Liver (tissue), 9 donors: ENCODE data around the gene CFTR. TPM values are rescaled to one million over a fixed set of nuclear protein-coding genes. Genes with fewer than 3 reads are reported as not detected.

Experiments
- DNase-seq: peaks from one replicate; pipeline ENCODE4 v3.0.0-alpha.2; 2017; ENCODE audit warnings: low spot score
- H3K27ac ChIP-seq, 2 donors: one replicate each; pipeline ENCODE4 v1.7.0; 2013; ENCODE audit warnings: inconsistent platforms in 2 of 2, low read length in 2 of 2, control low read depth in 1 of 2, low read depth in 1 of 2, mild to moderate bottlenecking in 1 of 2
- H3K27me3 ChIP-seq, 4 donors: one replicate each; pipeline versions ENCODE4 v1.6.1 to v1.7.0; 2013; ENCODE audit warnings: low read length in 3 of 4, inconsistent platforms in 1 of 4, mild to moderate bottlenecking in 1 of 4, moderate library complexity in 1 of 4; ENCODE audit not compliant: control insufficient read depth in 4 of 4, insufficient read depth in 4 of 4
- H3K36me3 ChIP-seq, 4 donors: one replicate each; pipeline versions ENCODE4 v1.6.1 to v1.7.0; 2013; ENCODE audit warnings: low read length in 3 of 4, mild to moderate bottlenecking in 3 of 4, low read depth in 1 of 4, moderate library complexity in 1 of 4; ENCODE audit not compliant: control insufficient read depth in 4 of 4, insufficient read depth in 3 of 4
- H3K4me1 ChIP-seq, 4 donors: one replicate each; pipeline versions ENCODE4 v1.6.1 to v1.7.0; 2013; ENCODE audit warnings: low read length in 3 of 4, mild to moderate bottlenecking in 3 of 4, moderate library complexity in 1 of 4; ENCODE audit not compliant: control insufficient read depth in 4 of 4, insufficient read depth in 4 of 4
- H3K4me3 ChIP-seq, 3 donors: one replicate each; pipeline versions ENCODE4 v1.6.1 to v1.7.0; 2013; ENCODE audit warnings: low read length in 3 of 3, control low read depth in 1 of 3, low read depth in 1 of 3, mild to moderate bottlenecking in 1 of 3
- H3K9ac ChIP-seq, 2 donors: one replicate each; pipeline ENCODE4 v1.7.0; 2013; ENCODE audit warnings: low read length in 2 of 2, mild to moderate bottlenecking in 2 of 2, moderate library complexity in 2 of 2, control low read depth in 1 of 2, low read depth in 1 of 2
- H3K9me3 ChIP-seq, 4 donors: one replicate each; pipeline versions ENCODE4 v1.6.1 to v1.7.0; 2013; ENCODE audit warnings: low read length in 3 of 4; ENCODE audit not compliant: control insufficient read depth in 4 of 4
- ATF3 ChIP-seq: IDR thresholded peaks from 2 replicates; pipeline ENCODE4 v1.6.1; 2016; ENCODE audit warnings: antibody characterized with exemption
- CTCF ChIP-seq: fragments of 150-350 bp; IDR thresholded peaks from 2 replicates; pipeline ENCODE4 v1.5.1; 2017; ENCODE audit warnings: improper control_type of control experiment, low read depth, low read length; ENCODE audit not compliant: missing input control
- EGR1 ChIP-seq, 2 donors: IDR thresholded peaks; 2 replicates each; pipeline ENCODE4 v1.6.1; 2016 to 2018; ENCODE audit warnings: antibody characterized with exemption in 2 of 2, low read depth in 2 of 2
- FOXA1 ChIP-seq: IDR thresholded peaks from 2 replicates; pipeline ENCODE4 v1.6.1; 2016; ENCODE audit warnings: antibody characterized with exemption
- FOXA2 ChIP-seq: IDR thresholded peaks from 2 replicates; pipeline ENCODE4 v1.6.1; 2016; ENCODE audit warnings: antibody characterized with exemption
- GABPA ChIP-seq, 2 donors: IDR thresholded peaks in 1 of 2; conservative IDR thresholded peaks in 1 of 2; 2 replicates each; pipeline ENCODE4 v1.6.1; 2016; ENCODE audit warnings: antibody characterized with exemption in 2 of 2, mild to moderate bottlenecking in 1 of 2, moderate library complexity in 1 of 2
- HNF4A ChIP-seq, 2 donors: conservative IDR thresholded peaks; 2 replicates each; pipeline ENCODE4 v1.6.1; 2016; ENCODE audit warnings: antibody characterized with exemption in 2 of 2, mild to moderate bottlenecking in 2 of 2
- HNF4G ChIP-seq: IDR thresholded peaks from 2 replicates; pipeline ENCODE4 v1.6.1; 2016; ENCODE audit warnings: antibody characterized with exemption
- JUND ChIP-seq, 2 donors: IDR thresholded peaks; 2 replicates each; pipeline ENCODE4 v1.6.1; 2016; ENCODE audit warnings: antibody characterized with exemption in 2 of 2
- MAX ChIP-seq: IDR thresholded peaks from 2 replicates; pipeline ENCODE4 v1.6.1; 2016; ENCODE audit warnings: antibody characterized with exemption
- NR2F2 ChIP-seq: IDR thresholded peaks from 2 replicates; pipeline ENCODE4 v1.6.1; 2016; ENCODE audit warnings: antibody characterized with exemption
- RAD21 ChIP-seq, 2 donors: IDR thresholded peaks; 2 replicates each; pipeline ENCODE4 v1.6.1; 2016; ENCODE audit warnings: antibody characterized with exemption in 2 of 2, mild to moderate bottlenecking in 2 of 2
- REST ChIP-seq: IDR thresholded peaks from 2 replicates; pipeline ENCODE4 v1.6.1; 2016; ENCODE audit warnings: antibody characterized with exemption, mild to moderate bottlenecking
- RXRA ChIP-seq, 2 donors: IDR thresholded peaks; 2 replicates each; pipeline ENCODE4 v1.6.1; 2017 to 2018; ENCODE audit warnings: antibody characterized with exemption in 2 of 2, mild to moderate bottlenecking in 1 of 2
- SP1 ChIP-seq: IDR thresholded peaks from 2 replicates; pipeline ENCODE4 v1.6.1; 2018; ENCODE audit warnings: antibody characterized with exemption, mild to moderate bottlenecking
- TAF1 ChIP-seq: conservative IDR thresholded peaks from 2 replicates; pipeline ENCODE4 v1.6.1; 2016; ENCODE audit warnings: antibody characterized with exemption, mild to moderate bottlenecking
- YY1 ChIP-seq: IDR thresholded peaks from 2 replicates; pipeline ENCODE4 v1.6.1; 2016; ENCODE audit warnings: antibody characterized with exemption, mild to moderate bottlenecking
- ZBTB33 ChIP-seq: IDR thresholded peaks from 2 replicates; pipeline ENCODE4 v1.6.1; 2016; ENCODE audit warnings: antibody characterized with exemption
- WGBS: extraction: QIAGEN DNeasy Blood & Tissue Kit; methylation state at CpG from one replicate; pipeline ENCODE4 v1.1.7; 2013; 5-methylcytosine and 5-hydroxymethylcytosine counted together
- polyA plus RNA-seq, 2 donors: library from polyadenylated mRNA; stranded (reverse) in 1 of 2; unstranded in 1 of 2; fragments of 200-250 nt in 1 of 2; fragments of >200 nt in 1 of 2; fragmentation: Nextera tagmentation in 1 of 2; extraction: Ambion mirVana in 1 of 2; gene quantifications; one replicate each; pipeline versions ENCODE4 v1.2.1 to v1.2.3, GENCODE V29; 2013 to 2015
- total RNA-seq, 2 donors: library from RNA; depleted of rRNA; stranded (reverse); fragments of >200 nt; gene quantifications; one replicate each; pipeline ENCODE4 v1.2.3, GENCODE V29; 2014
- donor health status: healthy.
- donor health status: healthy.
- donor health status: healthy.
- donor health status: healthy.
- donor health status: healthy.

CFTR gene
- total and polyA plus RNA-seq, 4 donors = 0.75 to 10.5 (median 1.3) TPM

- no peak for DNase-seq
- no peak for TF ChIP-seq GABPA (IDR thresholded peaks at IDR 0.05 in 1 of 2, conservative IDR thresholded peaks at IDR 0.05 in 1 of 2)
- no peak for TF ChIP-seq ZBTB33
- TF ChIP-seq RAD21 (IDR thresholded peaks at IDR 0.05) = no peak
- TF ChIP-seq NR2F2 = no peak
- TF ChIP-seq CTCF = no peak
- no peak for TF ChIP-seq EGR1 (IDR thresholded peaks at IDR 0.05; ENCODE audit: low read depth in 2 of 2)
Measured at GRCh38 chr7:117630501-117630900, 150.7 kb downstream of the CFTR start.

GRCh38 chr7:117630907-117631564 lies 151.2 kb downstream of the CFTR start:
- no peak overlapping the region for H3K9ac ChIP-seq
- H3K9me3 ChIP-seq = no peaks in the 10 kb centered on the region
- DNase-seq = no peak
- no peaks in the 10 kb centered on the region for H3K4me1 ChIP-seq
- TF ChIP-seq RAD21 (IDR thresholded peaks at IDR 0.05) (no peak), FOXA2 (no peak), HNF4A (conservative IDR thresholded peaks at IDR 0.05) (no peak), FOXA1 (no peak), TAF1 (no peak), SP1 (no peak), HNF4G (no peak), CTCF (no peak), GABPA (IDR thresholded peaks at IDR 0.05 in 1 of 2, conservative IDR thresholded peaks at IDR 0.05 in 1 of 2) (no peak), ATF3 (no peak), REST (no peak), NR2F2 (no peak), EGR1 (IDR thresholded peaks at IDR 0.05; ENCODE audit: low read depth in 2 of 2) (no peak), ZBTB33 (no peak), JUND (IDR thresholded peaks at IDR 0.05) (no peak), RXRA (IDR thresholded peaks at IDR 0.05) (no peak), YY1 (no peak), MAX (no peak)
- no peaks in the 10 kb centered on the region for H3K36me3 ChIP-seq
- 89% methylated on average over 1 of the region's 1 CpG for WGBS
- H3K27ac ChIP-seq = no peak overlapping the region
- no peaks in the 10 kb centered on the region for H3K27me3 ChIP-seq
- no peak overlapping the region for H3K4me3 ChIP-seq

More at GRCh38 chr7:117630501-117630900, 150.7 kb downstream of the CFTR start:
- no peak overlapping the region for H3K27ac ChIP-seq
- H3K36me3 ChIP-seq = no peaks in the 10 kb centered on the region
- no peak overlapping the region for H3K9ac ChIP-seq
- no peaks in the 10 kb centered on the region for H3K9me3 ChIP-seq
- WGBS = 80% methylated on average over 4 of the region's 4 CpGs
- H3K4me3 ChIP-seq = no peak overlapping the region
- no peaks in the 10 kb centered on the region for H3K27me3 ChIP-seq
- no peaks in the 10 kb centered on the region for H3K4me1 ChIP-seq
